Keratinocyte (primary cell): ENCODE data around the gene LEMD1. TPM values are rescaled to one million over a fixed set of nuclear protein-coding genes. Genes with fewer than 3 reads are reported as not detected.

Source experiments
- DNase-seq: peaks from one replicate; pipeline ENCODE4 v3.0.0-alpha.2; 2011; ENCODE audit warnings: low read depth, missing footprints, low spot score
- FAIRE-seq: peaks from 2 replicates; lab custom pipeline; 2011; peaks lifted over from hg19 to GRCh38; lab: Jason Lieb, UNC
- H2AFZ ChIP-seq: 2 replicates; pipeline ENCODE4 v1.6.0; 2012; ENCODE audit warnings: low read length, control low read depth, inconsistent platforms; ENCODE audit not compliant: control insufficient read depth
- H3K27ac ChIP-seq: 2 replicates; pipeline ENCODE4 v1.5.1; 2011; ENCODE audit warnings: low read length; ENCODE audit not compliant: control insufficient read depth, insufficient read depth
- H3K27me3 ChIP-seq: 3 replicates; pipeline ENCODE4 v1.6.0; 2011; ENCODE audit warnings: low read length; ENCODE audit not compliant: control insufficient read depth, insufficient read depth; ENCODE audit errors: extremely low read depth
- H3K36me3 ChIP-seq, 2 experiments: 2 replicates in 1 of 2; 3 replicates in 1 of 2; pipeline ENCODE4 v1.5.1; 2011; ENCODE audit warnings: low read length in 2 of 2, mild to moderate bottlenecking in 1 of 2; ENCODE audit not compliant: control insufficient read depth in 2 of 2, insufficient read depth in 2 of 2; ENCODE audit errors: extremely low read depth in 1 of 2
- H3K4me1 ChIP-seq: 3 replicates; pipeline ENCODE4 v1.5.1; 2011; ENCODE audit warnings: low read length; ENCODE audit not compliant: control insufficient read depth, insufficient read depth; ENCODE audit errors: extremely low read depth
- H3K4me2 ChIP-seq: 3 replicates; pipeline ENCODE4 v1.6.0; 2011; ENCODE audit warnings: low read depth, low read length; ENCODE audit not compliant: control insufficient read depth, insufficient read depth; ENCODE audit errors: extremely low read depth
- H3K4me3 ChIP-seq, 3 experiments: fragments of 200-600 bp in 1 of 3; sonication (generic) in 1 of 3; 2 replicates in 2 of 3; 3 replicates in 1 of 3; pipeline ENCODE4 v1.5.1; 2011 to 2016; ENCODE audit warnings: low read length in 3 of 3, mild to moderate bottlenecking in 3 of 3, control low read depth in 2 of 3, inconsistent platforms in 1 of 3, low read depth in 1 of 3, mixed read lengths in 1 of 3, mixed run types in 1 of 3, moderate library complexity in 1 of 3; ENCODE audit not compliant: control insufficient read depth in 2 of 3, insufficient read depth in 2 of 3; ENCODE audit errors: extremely low read depth in 1 of 3
- H3K79me2 ChIP-seq: 2 replicates; pipeline ENCODE4 v1.6.0; 2012; ENCODE audit warnings: low read length; ENCODE audit not compliant: control insufficient read depth, insufficient read depth
- H3K9ac ChIP-seq: 3 replicates; pipeline ENCODE4 v1.6.0; 2011; ENCODE audit warnings: low read length; ENCODE audit not compliant: control insufficient read depth, insufficient read depth; ENCODE audit errors: extremely low read depth
- H3K9me1 ChIP-seq: 3 replicates; pipeline ENCODE4 v1.6.0; 2011; ENCODE audit warnings: low read length; ENCODE audit not compliant: control insufficient read depth, insufficient read depth; ENCODE audit errors: extremely low read depth
- H3K9me3 ChIP-seq: 2 replicates; pipeline ENCODE4 v1.5.1; 2012; ENCODE audit warnings: low read depth, low read length; ENCODE audit not compliant: control insufficient read depth
- H4K20me1 ChIP-seq: 3 replicates; pipeline ENCODE4 v1.6.0; 2011; ENCODE audit warnings: low read length; ENCODE audit not compliant: control insufficient read depth, insufficient read depth; ENCODE audit errors: extremely low read depth
- CTCF ChIP-seq, 3 experiments: IDR thresholded peaks in 1 of 3; conservative IDR thresholded peaks in 1 of 3; optimal IDR thresholded peaks in 1 of 3; 2 replicates in 2 of 3; 3 replicates in 1 of 3; pipeline versions ENCODE3 to v1.5.1; 2011; ENCODE audit warnings: low read length in 3 of 3, mild to moderate bottlenecking in 3 of 3, moderate library complexity in 2 of 3, control low read depth in 1 of 3, inconsistent platforms in 1 of 3; ENCODE audit not compliant: insufficient read depth in 2 of 3; ENCODE audit errors: extremely low read depth in 1 of 3
- EZH2 ChIP-seq: IDR thresholded peaks from one replicate; pipeline ENCODE4 v1.6.1; 2012; ENCODE audit warnings: inconsistent platforms, mild to moderate bottlenecking, low read length, moderate library complexity
- dilution Hi-C: fragments of 300-500 bp; cut with MboI; formaldehyde crosslinking; loops from one replicate; pipeline ENCODE4 v1.7.0; 2020; ENCODE audit warnings: low sequenced_read_pairs; ENCODE audit not compliant: extremely low pct_ligation_motif_present
- polyA plus RNA-seq, 5 experiments: library from polyadenylated mRNA; depleted of rRNA in 3 of 5; stranded (reverse) in 3 of 5; stranded (forward) in 1 of 5; unstranded in 1 of 5; fragments of >200 nt; gene quantifications; 1 replicate in 1 of 5; 2 replicates in 3 of 5; 3 replicates in 1 of 5; pipeline versions ENCODE4 v1.2.1 to v1.2.3, GENCODE V29; 2011 to 2012; ENCODE audit warnings: missing spikeins in 2 of 5, low read depth in 1 of 5, low replicate concordance in 1 of 5

Gene LEMD1
- polyA plus RNA-seq, 1 donor (not counting 4 experiments of a cell fraction or from before 2014, with no cell fraction given): 1.9 TPM

GRCh38 chr1:205346956-205347574 lies 74.8 kb downstream of the LEMD1 start:
- Histone ChIP-seq H3K4me3 (no peak overlapping the region), H3K27me3 (peaks cover 51% of the 10 kb centered on the region), H4K20me1 (peaks cover 3% of the 10 kb centered on the region), H3K9me1 (no peaks in the 10 kb centered on the region), H3K36me3 (no peaks in the 10 kb centered on the region), H3K27ac (no peak overlapping the region), H3K9ac (no peak overlapping the region), H3K9me3 (no peaks in the 10 kb centered on the region), H3K4me2 (no peak overlapping the region), H3K4me1 (no peaks in the 10 kb centered on the region), H3K79me2 (no peaks in the 10 kb centered on the region), H2AFZ (no peak overlapping the region)
- dilution Hi-C loops: no loop called here
- no peak for TF ChIP-seq CTCF (optimal IDR thresholded peaks at IDR 0.05 in 1 of 3, IDR thresholded peaks at IDR 0.05 in 1 of 3, conservative IDR thresholded peaks at IDR 0.05 in 1 of 3; ENCODE audit: extremely low read depth in 1 of 3, insufficient read depth in 2 of 3, low read length in 3 of 3)
- no peak for TF ChIP-seq EZH2
- no peak for DNase-seq
- no peak for FAIRE-seq

- Histone ChIP-seq H3K9me1 (no peaks in the 10 kb centered on the region), H3K27me3 (peaks cover 51% of the 10 kb centered on the region), H3K27ac (no peak overlapping the region), H3K9ac (no peak overlapping the region), H3K4me2 (no peak overlapping the region), H3K4me3 (no peak overlapping the region), H3K36me3 (no peaks in the 10 kb centered on the region), H2AFZ (no peak overlapping the region), H3K79me2 (no peaks in the 10 kb centered on the region), H3K9me3 (no peaks in the 10 kb centered on the region), H3K4me1 (peaks cover 6% of the 10 kb centered on the region), H4K20me1 (peaks cover 3% of the 10 kb centered on the region)
- TF ChIP-seq EZH2 (no peak), CTCF (optimal IDR thresholded peaks at IDR 0.05 in 1 of 3, IDR thresholded peaks at IDR 0.05 in 1 of 3, conservative IDR thresholded peaks at IDR 0.05 in 1 of 3; ENCODE audit: extremely low read depth in 1 of 3, insufficient read depth in 2 of 3, low read length in 3 of 3) (no peak)
- DNase-seq: no peak
- dilution Hi-C loops: no loop called here
- no peak for FAIRE-seq
These were observed 76.1 kb downstream of the LEMD1 start for GRCh38 chr1:205345761-205346160.
